ENCODE results near the gene EXOG. TPM values are rescaled to one million over a fixed set of nuclear protein-coding genes. Genes with fewer than 3 reads are reported as not detected.

The EXOG gene
- total RNA-seq, 4 donors from 2014 or later: 6.0 to 15.3 (median 10.8) TPM

DNA sequence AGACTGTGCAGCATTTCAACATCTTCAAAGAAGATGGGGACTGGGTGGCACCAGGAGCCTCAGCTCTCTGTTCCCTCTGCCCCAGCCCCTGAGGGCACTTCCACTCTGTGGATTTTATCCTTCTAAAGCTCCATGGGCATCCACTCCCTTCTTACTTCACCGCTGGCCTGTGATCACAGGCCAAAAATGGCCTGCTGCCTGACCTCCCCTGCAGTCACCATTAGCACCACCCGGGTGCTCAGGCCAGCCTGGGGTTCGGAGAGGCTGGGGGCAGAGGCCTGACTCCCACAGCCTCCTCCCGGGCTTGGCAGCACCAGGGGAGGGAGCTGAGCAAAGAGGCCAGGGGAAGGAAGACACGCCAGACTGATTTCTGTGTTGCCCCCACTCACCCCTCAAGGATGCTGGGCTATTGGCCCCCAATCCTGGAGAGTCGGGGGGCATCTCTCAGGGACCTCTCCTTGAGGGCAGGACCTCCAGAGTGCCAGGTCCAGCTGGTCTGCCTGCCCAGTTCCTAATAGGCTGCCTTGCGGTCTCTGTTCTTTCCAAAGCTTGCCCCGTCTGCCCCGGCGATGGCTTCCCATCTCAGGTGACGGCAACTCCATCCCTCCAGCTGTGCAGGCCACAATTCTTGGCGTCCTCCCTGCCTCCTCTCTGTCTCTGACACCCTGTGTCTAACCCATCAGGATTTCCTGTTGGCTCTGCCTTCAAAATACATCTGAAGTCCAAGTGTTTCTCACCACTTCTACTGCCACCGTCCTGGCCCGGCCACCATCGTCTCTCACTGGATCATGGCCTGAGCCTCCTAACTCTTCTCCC, 67.1 kb downstream of the EXOG start:
- H3K9me3 ChIP-seq: no peaks in the 10 kb centered on the region
- intact Hi-C loops (cut with DNase I; ENCODE audit: low total_unique reads): no loop called here
- H3K4me1 ChIP-seq: no peaks in the 10 kb centered on the region
- WGBS, 2 donors (ENCODE audit: low coverage in 1 of 2): 83 to 86% methylated on average over 3 to 15 of the region's 15 CpGs
- TF ChIP-seq EP300 (IDR thresholded peaks at IDR 0.05; ENCODE audit: low read depth): no peak
- TF ChIP-seq POLR2AphosphoS5 (IDR thresholded peaks at IDR 0.05): no peak
- TF ChIP-seq POLR2A (IDR thresholded peaks at IDR 0.05): no peak
- TF ChIP-seq CTCF (IDR thresholded peaks at IDR 0.05): no peak
- H3K36me3 ChIP-seq: no peaks in the 10 kb centered on the region
- in situ Hi-C loops (cut with MboI; ENCODE audit: low pct_ligation_motif_present in 1 of 4, low pct_unique_long_range_greater_than_20kb in 1 of 4, low sequenced_read_pairs in 3 of 4): no loop called here
- DNase-seq: no peak
- H3K27me3 ChIP-seq: no peaks in the 10 kb centered on the region
- H3K27ac ChIP-seq: no peak overlapping the region
- H3K4me3 ChIP-seq: no peak overlapping the region

DNA sequence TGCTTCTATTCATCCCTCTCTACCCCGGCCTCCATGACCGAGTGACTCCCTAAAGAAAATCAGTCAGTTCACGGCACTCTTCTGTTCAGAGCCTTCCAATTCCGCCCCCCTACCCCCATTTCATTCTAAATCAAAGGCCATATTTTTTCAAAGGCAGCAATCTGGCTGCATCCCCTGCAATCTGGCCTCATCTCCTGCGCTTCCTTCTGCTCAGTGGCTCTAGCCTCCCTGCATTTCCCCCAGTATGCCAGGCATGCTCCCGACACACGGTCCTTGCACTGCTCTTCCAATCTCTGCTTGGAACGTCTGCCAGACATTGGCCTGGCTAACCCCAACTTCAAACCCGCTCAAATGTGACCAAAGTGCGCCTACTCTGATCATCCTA, 67.7 kb downstream of the EXOG start:
- DNase-seq: no peak
- Histone ChIP-seq H3K27ac (no peak overlapping the region), H3K4me1 (no peaks in the 10 kb centered on the region), H3K27me3 (no peaks in the 10 kb centered on the region), H3K36me3 (no peaks in the 10 kb centered on the region), H3K4me3 (no peak overlapping the region), H3K9me3 (no peaks in the 10 kb centered on the region)
- WGBS, 2 donors (ENCODE audit: low coverage in 1 of 2): 88 to 89% methylated on average over 10 of the region's 10 CpGs
- intact Hi-C loops (cut with DNase I; ENCODE audit: low total_unique reads): no loop called here
- TF ChIP-seq CTCF (IDR thresholded peaks at IDR 0.05): no peak
- no peak for TF ChIP-seq POLR2AphosphoS5 (IDR thresholded peaks at IDR 0.05)
- TF ChIP-seq EP300 (IDR thresholded peaks at IDR 0.05; ENCODE audit: low read depth): no peak
- TF ChIP-seq POLR2A (IDR thresholded peaks at IDR 0.05): no peak
- in situ Hi-C loops (cut with MboI; ENCODE audit: low pct_ligation_motif_present in 1 of 4, low pct_unique_long_range_greater_than_20kb in 1 of 4, low sequenced_read_pairs in 3 of 4): no loop called here

DNA sequence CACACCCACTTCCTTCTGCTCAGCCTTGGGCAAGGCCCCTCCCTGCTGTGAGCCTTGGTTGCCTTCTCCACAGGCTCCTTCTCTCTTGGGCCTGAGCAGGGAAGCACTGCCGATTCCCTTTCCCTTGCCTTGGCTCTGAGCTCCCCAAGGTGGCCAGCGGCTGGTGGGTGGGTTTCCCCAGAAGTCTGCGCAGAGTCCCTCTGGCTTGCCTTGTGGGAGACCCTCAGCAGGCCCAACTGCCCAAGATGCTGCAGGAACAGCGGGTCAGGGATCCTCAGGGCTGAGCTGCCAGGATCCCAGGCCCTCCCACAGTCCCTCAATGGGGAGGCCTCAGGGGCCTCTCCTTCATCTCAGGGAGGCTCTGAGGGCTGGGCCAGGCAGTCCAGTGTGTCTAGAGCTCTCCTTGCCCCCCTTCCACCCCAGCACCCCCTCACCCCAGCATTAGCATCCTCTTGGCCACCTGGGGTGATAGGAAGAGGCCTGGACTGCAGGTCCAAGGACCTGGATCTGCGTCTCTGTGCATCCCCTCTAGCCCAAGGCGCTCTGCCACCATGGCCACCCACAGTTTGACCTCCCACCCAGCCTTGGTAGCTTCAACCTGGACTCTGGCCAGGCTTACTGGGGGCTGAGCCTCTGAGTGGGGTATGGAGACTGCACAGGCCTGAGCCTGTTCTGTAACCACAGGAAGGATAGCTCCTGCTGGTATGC, 68.6 kb downstream of the EXOG start:
- H3K27me3 ChIP-seq: no peaks in the 10 kb centered on the region
- H3K4me1 ChIP-seq: no peaks in the 10 kb centered on the region
- no peaks in the 10 kb centered on the region for H3K36me3 ChIP-seq
- WGBS, 2 donors (ENCODE audit: low coverage in 1 of 2): 93% methylated on average over 5 of the region's 6 CpGs; no CpG with 5 or more reads in 1 of the 2 donors
- no peak for DNase-seq
- in situ Hi-C loops (cut with MboI; ENCODE audit: low pct_ligation_motif_present in 1 of 4, low pct_unique_long_range_greater_than_20kb in 1 of 4, low sequenced_read_pairs in 3 of 4) (no loop called here), intact Hi-C loops (cut with DNase I; ENCODE audit: low total_unique reads) (no loop called here)
- TF ChIP-seq POLR2A (IDR thresholded peaks at IDR 0.05) (no peak), CTCF (IDR thresholded peaks at IDR 0.05) (no peak)
- H3K9me3 ChIP-seq: no peaks in the 10 kb centered on the region
- no peak overlapping the region for H3K4me3 ChIP-seq
- H3K27ac ChIP-seq: no peak overlapping the region

GRCh38 chr3:38565339-38566214, 69.4 kb downstream of the EXOG start:
- Histone ChIP-seq H3K4me3 (no peak overlapping the region), H3K36me3 (no peaks in the 10 kb centered on the region), H3K4me1 (no peaks in the 10 kb centered on the region), H3K9me3 (no peaks in the 10 kb centered on the region), H3K27ac (no peak overlapping the region), H3K27me3 (no peaks in the 10 kb centered on the region)
- TF ChIP-seq CTCF (IDR thresholded peaks at IDR 0.05): no peak
- no peak for TF ChIP-seq POLR2A (IDR thresholded peaks at IDR 0.05)
- TF ChIP-seq POLR2AphosphoS5 (IDR thresholded peaks at IDR 0.05): no peak
- TF ChIP-seq EP300 (IDR thresholded peaks at IDR 0.05; ENCODE audit: low read depth): no peak
- 84 to 100% methylated on average over 2 to 13 of the region's 13 CpGs for WGBS, 2 donors (ENCODE audit: low coverage in 1 of 2)
- intact Hi-C loops (cut with DNase I; ENCODE audit: low total_unique reads): no loop called here
- DNase-seq: no peak
- in situ Hi-C loops (cut with MboI; ENCODE audit: low pct_ligation_motif_present in 1 of 4, low pct_unique_long_range_greater_than_20kb in 1 of 4, low sequenced_read_pairs in 3 of 4): no loop called here
